ENCODE results near the gene XPOT.

Gene XPOT

GRCh38 chr12:64478661-64479060, 74.5 kb downstream of the XPOT start:
- H3K36me3 ChIP-seq (ENCODE audit: control insufficient read depth, insufficient read depth, low read length) = peaks cover 5% of the 10 kb centered on the region

GRCh38 chr12:64480148-64480547, 76.0 kb downstream of the XPOT start:
- Histone ChIP-seq H3K9me3 (ENCODE audit: control insufficient read depth, low read length) (no peaks in the 10 kb centered on the region), H3K9ac (ENCODE audit: low read length) (no peak overlapping the region), H3K36me3 (ENCODE audit: control insufficient read depth, insufficient read depth, low read length) (peaks cover 5% of the 10 kb centered on the region), H3K27me3 (ENCODE audit: control insufficient read depth, insufficient read depth, low read length) (no peaks in the 10 kb centered on the region), H3K4me3 (ENCODE audit: low read length) (no peak overlapping the region), H3K4me1 (ENCODE audit: control insufficient read depth, insufficient read depth, low read length) (no peaks in the 10 kb centered on the region)

More at GRCh38 chr12:64478661-64479060, 74.5 kb downstream of the XPOT start:
- Histone ChIP-seq H3K4me1 (ENCODE audit: control insufficient read depth, insufficient read depth, low read length) (no peaks in the 10 kb centered on the region), H3K9ac (ENCODE audit: low read length) (no peak overlapping the region), H3K4me3 (ENCODE audit: low read length) (no peak overlapping the region), H3K9me3 (ENCODE audit: control insufficient read depth, low read length) (no peaks in the 10 kb centered on the region), H3K27me3 (ENCODE audit: control insufficient read depth, insufficient read depth, low read length) (no peaks in the 10 kb centered on the region)

- Histone ChIP-seq H3K9me3 (ENCODE audit: control insufficient read depth, low read length) (no peaks in the 10 kb centered on the region), H3K4me3 (ENCODE audit: low read length) (no peak overlapping the region), H3K36me3 (ENCODE audit: control insufficient read depth, insufficient read depth, low read length) (no peaks in the 10 kb centered on the region), H3K9ac (ENCODE audit: low read length) (no peak overlapping the region), H3K27me3 (ENCODE audit: control insufficient read depth, insufficient read depth, low read length) (no peaks in the 10 kb centered on the region), H3K4me1 (ENCODE audit: control insufficient read depth, insufficient read depth, low read length) (no peaks in the 10 kb centered on the region)
Measured at GRCh38 chr12:64486657-64487056, 82.5 kb downstream of the XPOT start.

GRCh38 chr12:64491718-64492117, 87.5 kb downstream of the XPOT start:
- H3K4me3 ChIP-seq (ENCODE audit: low read length) = no peak overlapping the region
- H3K27me3 ChIP-seq (ENCODE audit: control insufficient read depth, insufficient read depth, low read length) = no peaks in the 10 kb centered on the region
- H3K4me1 ChIP-seq (ENCODE audit: control insufficient read depth, insufficient read depth, low read length) = no peaks in the 10 kb centered on the region
- no peaks in the 10 kb centered on the region for H3K9me3 ChIP-seq (ENCODE audit: control insufficient read depth, low read length)
- no peaks in the 10 kb centered on the region for H3K36me3 ChIP-seq (ENCODE audit: control insufficient read depth, insufficient read depth, low read length)
- H3K9ac ChIP-seq (ENCODE audit: low read length) = no peak overlapping the region

GRCh38 chr12:64493513-64493912, 89.3 kb downstream of the XPOT start:
- no peaks in the 10 kb centered on the region for H3K27me3 ChIP-seq (ENCODE audit: control insufficient read depth, insufficient read depth, low read length)
- H3K9ac ChIP-seq (ENCODE audit: low read length) = no peak overlapping the region
- H3K36me3 ChIP-seq (ENCODE audit: control insufficient read depth, insufficient read depth, low read length) = no peaks in the 10 kb centered on the region
- H3K4me1 ChIP-seq (ENCODE audit: control insufficient read depth, insufficient read depth, low read length) = no peaks in the 10 kb centered on the region
- H3K9me3 ChIP-seq (ENCODE audit: control insufficient read depth, low read length) = no peaks in the 10 kb centered on the region
- H3K4me3 ChIP-seq (ENCODE audit: low read length) = no peak overlapping the region

- no peaks in the 10 kb centered on the region for H3K36me3 ChIP-seq (ENCODE audit: control insufficient read depth, insufficient read depth, low read length)
Measured at GRCh38 chr12:64494998-64495729, 91.0 kb downstream of the XPOT start.

GRCh38 chr12:64496839-64497400, 92.7 kb downstream of the XPOT start:
- H3K4me3 ChIP-seq (ENCODE audit: low read length) = no peak overlapping the region
- no peak overlapping the region for H3K9ac ChIP-seq (ENCODE audit: low read length)
- H3K9me3 ChIP-seq (ENCODE audit: control insufficient read depth, low read length) = no peaks in the 10 kb centered on the region
- H3K27me3 ChIP-seq (ENCODE audit: control insufficient read depth, insufficient read depth, low read length) = no peaks in the 10 kb centered on the region
- no peaks in the 10 kb centered on the region for H3K36me3 ChIP-seq (ENCODE audit: control insufficient read depth, insufficient read depth, low read length)
- H3K4me1 ChIP-seq (ENCODE audit: control insufficient read depth, insufficient read depth, low read length) = no peaks in the 10 kb centered on the region

More at GRCh38 chr12:64494998-64495729, 91.0 kb downstream of the XPOT start:
- Histone ChIP-seq H3K4me3 (ENCODE audit: low read length) (no peak overlapping the region), H3K4me1 (ENCODE audit: control insufficient read depth, insufficient read depth, low read length) (no peaks in the 10 kb centered on the region), H3K27me3 (ENCODE audit: control insufficient read depth, insufficient read depth, low read length) (no peaks in the 10 kb centered on the region), H3K9ac (ENCODE audit: low read length) (no peak overlapping the region), H3K9me3 (ENCODE audit: control insufficient read depth, low read length) (no peaks in the 10 kb centered on the region)

- H3K36me3 ChIP-seq (ENCODE audit: control insufficient read depth, insufficient read depth, low read length) = no peaks in the 10 kb centered on the region
- H3K4me1 ChIP-seq (ENCODE audit: control insufficient read depth, insufficient read depth, low read length) = no peaks in the 10 kb centered on the region
- H3K9me3 ChIP-seq (ENCODE audit: control insufficient read depth, low read length) = no peaks in the 10 kb centered on the region
- no peak overlapping the region for H3K9ac ChIP-seq (ENCODE audit: low read length)
- H3K27me3 ChIP-seq (ENCODE audit: control insufficient read depth, insufficient read depth, low read length) = no peaks in the 10 kb centered on the region
- H3K4me3 ChIP-seq (ENCODE audit: low read length) = no peak overlapping the region
Measured at GRCh38 chr12:64497484-64497883, 93.3 kb downstream of the XPOT start.

GRCh38 chr12:64497903-64498302, 93.7 kb downstream of the XPOT start:
- H3K9me3 ChIP-seq (ENCODE audit: control insufficient read depth, low read length) = no peaks in the 10 kb centered on the region
- H3K4me3 ChIP-seq (ENCODE audit: low read length) = no peak overlapping the region
- no peaks in the 10 kb centered on the region for H3K27me3 ChIP-seq (ENCODE audit: control insufficient read depth, insufficient read depth, low read length)
- no peak overlapping the region for H3K9ac ChIP-seq (ENCODE audit: low read length)
- no peaks in the 10 kb centered on the region for H3K36me3 ChIP-seq (ENCODE audit: control insufficient read depth, insufficient read depth, low read length)
- H3K4me1 ChIP-seq (ENCODE audit: control insufficient read depth, insufficient read depth, low read length) = no peaks in the 10 kb centered on the region

GRCh38 chr12:64500394-64500793, 96.2 kb downstream of the XPOT start:
- Histone ChIP-seq H3K36me3 (ENCODE audit: control insufficient read depth, insufficient read depth, low read length) (no peaks in the 10 kb centered on the region), H3K4me3 (ENCODE audit: low read length) (no peak overlapping the region), H3K9ac (ENCODE audit: low read length) (no peak overlapping the region), H3K9me3 (ENCODE audit: control insufficient read depth, low read length) (no peaks in the 10 kb centered on the region), H3K4me1 (ENCODE audit: control insufficient read depth, insufficient read depth, low read length) (no peaks in the 10 kb centered on the region), H3K27me3 (ENCODE audit: control insufficient read depth, insufficient read depth, low read length) (no peaks in the 10 kb centered on the region)
